GM12864 (cell line): Measurements from ENCODE around the gene TMEM98.
"Not testable (repeated sequence)": the region's sequence is repeated elsewhere in the genome, so short reads cannot be mapped to it uniquely, and the experiment has no call there.

ENCODE experiments used
- DNase-seq: peaks from one replicate; pipeline ENCODE4 v3.0.0-alpha.2; 2011; ENCODE audit warnings: low read depth
- H3K4me3 ChIP-seq: 2 replicates; pipeline ENCODE4 v1.5.1; 2011; ENCODE audit warnings: mild to moderate bottlenecking, low read depth, low read length, control low read depth
- TF ChIP-seq, protein P1 (sequence below): IDR thresholded peaks from 2 replicates; pipeline ENCODE4 v1.5.1; 2011; ENCODE audit warnings: low read depth, mild to moderate bottlenecking, moderate library complexity, low read length, control low read depth, inconsistent platforms; ENCODE audit errors: missing control alignments

The TMEM98 gene

DNA sequence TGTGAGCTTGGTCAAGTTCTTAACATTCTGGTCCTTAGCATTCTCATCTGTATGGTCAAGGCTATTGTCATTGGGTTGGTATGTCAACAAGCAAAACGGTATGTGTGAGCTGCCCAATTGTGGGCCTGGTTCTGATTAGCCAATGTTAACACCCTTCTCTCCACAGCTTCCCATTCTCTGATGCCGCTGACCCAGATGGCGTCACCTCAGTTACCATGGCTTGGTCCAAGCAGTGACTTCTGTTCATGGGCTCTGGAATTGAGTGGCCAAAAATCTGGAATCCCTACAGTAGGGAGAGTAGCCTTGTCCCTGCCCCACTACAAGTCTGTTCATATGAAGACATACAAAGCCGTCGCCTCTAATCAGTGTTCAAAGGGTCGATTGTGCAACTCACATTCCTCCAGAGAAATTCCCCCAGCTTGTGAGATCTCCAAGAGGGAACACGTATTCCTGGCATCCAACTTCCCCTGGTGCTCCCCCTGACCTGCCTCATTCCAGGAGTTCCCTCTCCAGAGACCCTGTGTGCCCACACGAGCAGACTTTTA is 15.8 kb downstream of the TMEM98 start:
- H3K4me3 ChIP-seq = no peak overlapping the region
- DNase-seq = no peak
- TF ChIP-seq, protein P1, sequence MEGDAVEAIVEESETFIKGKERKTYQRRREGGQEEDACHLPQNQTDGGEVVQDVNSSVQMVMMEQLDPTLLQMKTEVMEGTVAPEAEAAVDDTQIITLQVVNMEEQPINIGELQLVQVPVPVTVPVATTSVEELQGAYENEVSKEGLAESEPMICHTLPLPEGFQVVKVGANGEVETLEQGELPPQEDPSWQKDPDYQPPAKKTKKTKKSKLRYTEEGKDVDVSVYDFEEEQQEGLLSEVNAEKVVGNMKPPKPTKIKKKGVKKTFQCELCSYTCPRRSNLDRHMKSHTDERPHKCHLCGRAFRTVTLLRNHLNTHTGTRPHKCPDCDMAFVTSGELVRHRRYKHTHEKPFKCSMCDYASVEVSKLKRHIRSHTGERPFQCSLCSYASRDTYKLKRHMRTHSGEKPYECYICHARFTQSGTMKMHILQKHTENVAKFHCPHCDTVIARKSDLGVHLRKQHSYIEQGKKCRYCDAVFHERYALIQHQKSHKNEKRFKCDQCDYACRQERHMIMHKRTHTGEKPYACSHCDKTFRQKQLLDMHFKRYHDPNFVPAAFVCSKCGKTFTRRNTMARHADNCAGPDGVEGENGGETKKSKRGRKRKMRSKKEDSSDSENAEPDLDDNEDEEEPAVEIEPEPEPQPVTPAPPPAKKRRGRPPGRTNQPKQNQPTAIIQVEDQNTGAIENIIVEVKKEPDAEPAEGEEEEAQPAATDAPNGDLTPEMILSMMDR = no peak

DNA sequence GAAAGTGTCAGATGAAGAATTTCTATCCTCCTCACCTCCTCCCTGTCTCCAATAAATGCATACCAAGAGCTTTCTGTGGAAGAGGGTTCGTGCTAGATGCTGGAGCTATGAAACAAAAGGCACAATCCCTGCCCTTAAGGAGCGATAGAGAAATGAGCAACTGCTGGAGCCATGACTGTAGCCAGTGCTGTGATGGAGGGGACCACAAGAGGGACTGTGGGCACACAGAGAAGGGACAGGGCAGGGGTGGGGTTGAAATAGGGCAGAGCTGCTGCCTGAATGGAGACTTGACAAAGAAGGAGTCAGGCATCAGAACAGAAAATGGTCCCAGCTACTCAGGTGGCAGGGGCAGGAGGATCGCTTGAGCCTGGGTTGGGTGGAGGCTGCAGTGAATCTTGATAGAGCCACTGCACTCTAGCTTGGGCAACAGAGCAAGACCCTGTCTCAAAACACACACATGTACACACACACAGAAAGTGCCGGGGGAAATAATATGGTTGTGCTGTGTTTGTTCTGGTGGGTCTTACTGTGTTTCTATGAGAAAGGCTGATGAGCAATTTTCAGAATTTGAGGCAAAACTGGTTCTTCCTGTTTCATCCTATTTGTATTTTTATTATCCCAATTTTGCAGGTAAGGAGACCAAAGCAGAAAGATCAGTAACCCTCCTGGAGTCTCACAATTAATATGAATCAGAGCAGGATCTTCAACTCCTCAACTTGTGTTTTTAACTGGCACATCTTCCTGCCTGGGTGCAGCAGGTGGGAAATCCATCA is 16.5 kb downstream of the TMEM98 start:
- TF ChIP-seq, protein P1 = no peak
- no peak for DNase-seq
- no peak overlapping the region for H3K4me3 ChIP-seq

DNA sequence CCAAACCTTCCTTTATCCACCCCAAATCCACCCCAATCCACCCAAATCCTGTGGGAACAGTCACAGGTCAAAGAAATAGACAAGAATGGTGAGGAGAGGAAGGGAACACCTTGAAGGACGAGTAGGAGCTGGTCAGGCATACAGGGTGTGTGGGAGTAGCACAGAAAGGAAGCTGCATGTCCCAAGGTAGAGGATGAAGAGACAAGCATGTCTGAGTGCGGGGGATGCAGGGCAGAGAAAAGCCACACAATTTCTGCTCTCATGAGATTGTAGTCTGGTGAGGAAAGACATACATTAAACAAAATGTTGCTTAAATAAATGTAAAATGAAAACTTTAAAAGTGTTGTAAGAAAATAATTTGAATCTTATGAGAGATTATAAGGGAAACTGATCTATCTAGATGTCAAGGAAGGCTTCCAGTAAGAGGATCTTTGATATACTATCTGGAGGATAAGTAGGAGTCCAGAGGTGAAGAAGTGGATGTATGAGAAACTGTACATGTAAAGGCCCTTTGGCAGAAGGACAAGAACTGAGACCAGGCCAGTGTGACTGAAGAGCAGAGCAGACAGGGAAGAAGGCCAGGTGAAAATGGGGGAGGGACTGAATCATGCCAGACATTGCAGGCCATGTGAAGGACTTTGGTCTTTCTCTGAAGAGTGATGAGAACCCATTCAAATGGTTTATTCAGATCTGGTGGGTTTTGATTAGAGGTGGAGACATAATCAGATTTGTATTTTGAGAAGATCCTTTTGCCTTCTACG is 18.6 kb downstream of the TMEM98 start:
- no peak overlapping the region for H3K4me3 ChIP-seq
- DNase-seq = no peak
- TF ChIP-seq, protein P1 = no peak

DNA sequence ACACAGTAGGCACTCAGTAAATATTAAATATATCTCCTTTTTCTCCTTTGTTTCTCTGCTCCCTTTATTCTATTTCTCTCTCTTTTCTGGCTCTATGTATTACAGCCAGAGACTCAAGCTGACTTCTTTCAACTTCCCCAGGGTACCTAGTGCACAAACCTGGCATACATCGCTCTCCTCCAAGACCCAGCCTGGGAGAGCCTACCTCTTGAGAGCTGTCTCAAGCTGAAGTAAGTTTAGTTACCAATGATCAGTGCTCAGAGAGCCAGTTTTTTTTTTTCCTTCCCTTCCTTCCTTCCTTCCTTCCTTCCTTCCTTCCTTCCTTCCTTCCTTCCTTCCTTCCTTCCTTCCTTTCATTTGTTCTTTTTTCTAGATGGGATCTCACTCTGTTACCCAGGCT is 19.8 kb downstream of the TMEM98 start:
- DNase-seq = no peak
- H3K4me3 ChIP-seq = no peak overlapping the region
- TF ChIP-seq, protein P1 = no peak

DNA sequence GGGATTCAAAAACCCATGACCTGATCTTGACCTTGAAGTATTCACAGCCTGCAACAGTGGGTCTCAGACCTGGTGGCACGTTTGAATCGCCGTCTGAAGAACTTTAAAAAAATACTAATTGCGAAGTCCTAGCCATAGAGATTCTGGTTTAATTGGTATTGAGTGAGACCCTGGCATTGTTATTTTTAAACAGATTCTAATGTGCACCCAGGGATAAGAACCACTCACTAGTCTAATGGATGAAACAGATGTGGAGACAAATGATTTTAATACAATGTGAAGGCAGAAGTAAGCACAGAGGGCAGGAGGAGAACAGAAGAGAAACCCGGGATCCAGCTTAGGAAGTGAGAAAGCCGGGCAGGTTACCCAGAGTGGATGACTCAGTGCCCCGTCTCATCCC is 21.2 kb downstream of the TMEM98 start:
- no peak for DNase-seq
- H3K4me3 ChIP-seq = no peak overlapping the region
- TF ChIP-seq, protein P1 = no peak

DNA sequence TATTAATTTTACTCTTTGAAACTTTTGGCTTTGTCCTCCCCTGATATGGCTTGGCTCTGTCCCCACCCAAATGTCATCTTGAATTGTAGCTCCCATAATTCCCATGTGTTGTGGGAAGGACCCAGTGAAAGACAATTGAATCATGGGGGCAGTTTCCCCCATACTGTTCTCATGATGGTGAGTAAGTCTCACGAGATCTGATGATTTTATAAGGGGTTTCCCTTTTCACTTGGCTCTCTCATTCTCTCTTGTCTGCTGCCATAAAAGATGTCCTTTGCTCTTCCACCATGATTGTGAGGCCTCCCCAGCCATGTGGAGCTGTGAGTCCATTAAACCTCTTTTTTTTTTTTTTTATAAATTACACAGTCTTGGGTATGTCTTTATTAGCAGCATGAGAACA is 24.5 kb downstream of the TMEM98 start:
- not testable (repeated sequence) for H3K4me3 ChIP-seq, DNase-seq

DNA sequence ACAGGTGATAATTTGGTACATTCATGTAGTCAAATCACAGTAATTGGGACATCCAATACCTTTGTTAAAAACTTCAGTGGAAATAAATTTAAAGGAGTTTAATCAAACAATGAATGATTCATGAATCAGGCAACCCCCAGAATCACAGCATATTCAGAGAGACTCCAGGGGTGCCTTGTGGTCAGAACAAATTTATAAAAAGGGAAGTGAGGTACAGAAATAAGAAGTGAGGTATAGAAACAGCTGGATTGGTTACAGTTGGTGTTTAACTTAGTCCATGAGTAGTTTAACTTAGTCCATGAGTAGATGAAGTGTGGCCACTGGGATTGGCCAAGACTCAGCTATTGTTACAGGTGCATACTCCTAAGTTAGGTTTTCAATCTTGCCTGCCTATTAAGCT is 25.1 kb downstream of the TMEM98 start:
- DNase-seq = no peak
- TF ChIP-seq, protein P1 = no peak
- H3K4me3 ChIP-seq = no peak overlapping the region
